ENCODE measurements around the gene GINS3. TPM values are rescaled to one million over a fixed set of nuclear protein-coding genes. Genes with fewer than 3 reads are reported as not detected.

GINS3 gene
- total and polyA plus RNA-seq, 4 donors, result 0.76 to 5.9 (median 1.2) TPM

DNA sequence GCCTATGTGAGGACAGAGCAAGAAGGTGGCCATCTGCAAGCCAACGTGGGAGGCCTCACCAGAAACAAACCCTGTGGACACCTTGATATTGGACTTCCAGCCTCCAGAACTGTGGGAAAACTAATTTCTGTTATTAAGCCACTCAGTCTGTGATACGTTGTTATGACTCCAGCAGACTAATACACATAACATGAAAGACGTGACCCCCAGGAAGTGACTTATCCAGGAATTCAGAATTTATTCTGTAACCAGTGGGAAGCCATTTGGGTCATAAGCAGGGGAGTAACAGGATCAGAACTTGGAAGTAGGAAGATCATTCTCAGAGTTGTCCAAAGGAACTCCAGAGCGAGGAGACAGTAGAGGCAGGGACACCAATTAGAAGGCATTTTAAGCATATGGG is 12.5 kb upstream of the GINS3 start:
- H3K27me3 ChIP-seq (ENCODE audit: control insufficient read depth in 4 of 4, insufficient read depth in 4 of 4, low read length in 3 of 4), result peaks cover 0 to 4% (median 0%) of the 10 kb centered on the region in 4 donors
- no peaks in the 10 kb centered on the region for H3K4me1 ChIP-seq (ENCODE audit: control insufficient read depth in 4 of 4, insufficient read depth in 4 of 4, low read length in 3 of 4)
- WGBS, result 80% methylated on average over 4 of the region's 4 CpGs
- no peaks in the 10 kb centered on the region for H3K9me3 ChIP-seq (ENCODE audit: control insufficient read depth in 4 of 4, low read length in 3 of 4)
- no peaks in the 10 kb centered on the region for H3K36me3 ChIP-seq (ENCODE audit: control insufficient read depth in 4 of 4, insufficient read depth in 3 of 4, low read depth in 1 of 4, low read length in 3 of 4)
- no peak overlapping the region for H3K27ac ChIP-seq (ENCODE audit: low read depth in 1 of 2, low read length in 2 of 2)
- no peak overlapping the region for H3K4me3 ChIP-seq (ENCODE audit: low read depth in 1 of 3, low read length in 3 of 3)
- no peak overlapping the region for H3K9ac ChIP-seq (ENCODE audit: low read depth in 1 of 2, low read length in 2 of 2)
- TF ChIP-seq RAD21 (IDR thresholded peaks at IDR 0.05), result no peak
- no peak for TF ChIP-seq MAX (IDR thresholded peaks at IDR 0.05)
- DNase-seq (ENCODE audit: low spot score), result no peak

DNA sequence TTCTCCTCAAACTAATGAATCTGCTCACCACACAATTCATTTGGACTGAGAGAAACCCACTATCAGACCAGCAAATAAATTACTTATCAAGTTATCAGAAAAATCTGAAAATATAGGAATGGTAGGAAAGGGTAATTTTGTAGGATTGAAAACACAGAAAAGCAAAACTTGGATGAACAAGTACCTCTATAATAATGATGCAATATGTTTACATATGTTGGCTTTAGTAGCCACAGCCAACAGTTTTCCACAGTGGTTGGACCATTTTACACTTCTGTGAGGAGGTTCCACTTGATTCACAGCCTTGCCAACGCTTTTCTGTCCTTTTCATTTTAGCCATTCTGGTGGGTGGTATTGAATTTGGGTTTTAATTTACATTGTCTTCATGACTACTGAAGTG is 10.6 kb upstream of the GINS3 start:
- peaks cover 0 to 4% (median 0%) of the 10 kb centered on the region in 4 donors for H3K27me3 ChIP-seq (ENCODE audit: control insufficient read depth in 4 of 4, insufficient read depth in 4 of 4, low read length in 3 of 4)
- TF ChIP-seq CTCF (IDR thresholded peaks at IDR 0.05; ENCODE audit: low read depth, low read length, missing input control), result no peak
- 75% methylated on average over 1 of the region's 1 CpG for WGBS
- H3K4me3 ChIP-seq (ENCODE audit: low read depth in 1 of 3, low read length in 3 of 3), result no peak overlapping the region
- no peaks in the 10 kb centered on the region for H3K9me3 ChIP-seq (ENCODE audit: control insufficient read depth in 4 of 4, low read length in 3 of 4)
- no peak overlapping the region for H3K9ac ChIP-seq (ENCODE audit: low read depth in 1 of 2, low read length in 2 of 2)
- no peak for DNase-seq (ENCODE audit: low spot score)
- H3K4me1 ChIP-seq (ENCODE audit: control insufficient read depth in 4 of 4, insufficient read depth in 4 of 4, low read length in 3 of 4), result no peaks in the 10 kb centered on the region
- H3K36me3 ChIP-seq (ENCODE audit: control insufficient read depth in 4 of 4, insufficient read depth in 3 of 4, low read depth in 1 of 4, low read length in 3 of 4), result no peaks in the 10 kb centered on the region
- H3K27ac ChIP-seq (ENCODE audit: low read depth in 1 of 2, low read length in 2 of 2), result no peak overlapping the region

DNA sequence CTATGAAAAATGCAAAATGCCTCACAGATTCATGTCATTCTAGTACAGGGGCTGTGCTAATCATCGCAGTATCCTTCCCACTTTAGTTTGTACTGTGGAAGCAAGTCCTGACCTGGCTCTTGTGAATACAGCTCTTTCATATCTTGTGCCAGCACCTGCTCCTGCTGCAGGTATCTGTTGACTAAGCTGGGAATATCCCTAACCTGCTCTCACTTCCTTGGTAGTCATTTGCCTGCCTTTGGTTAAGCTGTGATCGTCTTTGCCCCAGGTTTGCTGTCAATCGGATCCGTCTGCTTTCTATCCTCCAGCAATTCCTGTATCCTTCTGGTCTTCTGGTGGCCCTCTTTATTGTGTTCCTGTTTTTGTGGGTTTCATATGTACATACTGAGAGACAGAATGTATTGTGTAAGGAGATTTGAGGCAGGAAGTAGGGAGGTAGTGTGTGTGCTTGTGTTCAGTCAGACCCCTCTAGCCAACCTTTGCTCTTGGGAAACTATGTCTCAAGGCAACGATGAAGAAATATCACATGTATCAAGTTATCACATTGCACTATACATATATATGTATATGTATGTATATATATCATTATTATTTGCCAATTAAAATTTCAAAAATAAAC is 7.7 kb upstream of the GINS3 start:
- WGBS, result 68% methylated on average over 5 of the region's 5 CpGs
- H3K4me1 ChIP-seq (ENCODE audit: control insufficient read depth in 4 of 4, insufficient read depth in 4 of 4, low read length in 3 of 4), result no peaks in the 10 kb centered on the region

More for the DNA sequence above, 7.7 kb upstream of the GINS3 start:
- Histone ChIP-seq H3K27ac (ENCODE audit: low read depth in 1 of 2, low read length in 2 of 2) (no peak overlapping the region), H3K27me3 (ENCODE audit: control insufficient read depth in 4 of 4, insufficient read depth in 4 of 4, low read length in 3 of 4) (no peaks in the 10 kb centered on the region), H3K36me3 (ENCODE audit: control insufficient read depth in 4 of 4, insufficient read depth in 3 of 4, low read depth in 1 of 4, low read length in 3 of 4) (no peaks in the 10 kb centered on the region), H3K9me3 (ENCODE audit: control insufficient read depth in 4 of 4, low read length in 3 of 4) (no peaks in the 10 kb centered on the region), H3K9ac (ENCODE audit: low read depth in 1 of 2, low read length in 2 of 2) (no peak overlapping the region), H3K4me3 (ENCODE audit: low read depth in 1 of 3, low read length in 3 of 3) (no peak overlapping the region)
- no peak for DNase-seq (ENCODE audit: low spot score)
- no peak for TF ChIP-seq EGR1 (IDR thresholded peaks at IDR 0.05; ENCODE audit: low read depth in 2 of 2)
- no peak for TF ChIP-seq HNF4G (IDR thresholded peaks at IDR 0.05)
- no peak for TF ChIP-seq HNF4A (conservative IDR thresholded peaks at IDR 0.05)
- TF ChIP-seq REST (IDR thresholded peaks at IDR 0.05), result no peak
- TF ChIP-seq CTCF (IDR thresholded peaks at IDR 0.05; ENCODE audit: low read depth, low read length, missing input control), result no peak
- no peak for TF ChIP-seq GABPA (IDR thresholded peaks at IDR 0.05 in 1 of 2, conservative IDR thresholded peaks at IDR 0.05 in 1 of 2)
- TF ChIP-seq FOXA1 (IDR thresholded peaks at IDR 0.05), result no peak
- TF ChIP-seq YY1 (IDR thresholded peaks at IDR 0.05), result no peak
- TF ChIP-seq MAX (IDR thresholded peaks at IDR 0.05), result no peak
- no peak for TF ChIP-seq FOXA2 (IDR thresholded peaks at IDR 0.05)
- TF ChIP-seq SP1 (IDR thresholded peaks at IDR 0.05), result no peak
- TF ChIP-seq, protein P1, sequence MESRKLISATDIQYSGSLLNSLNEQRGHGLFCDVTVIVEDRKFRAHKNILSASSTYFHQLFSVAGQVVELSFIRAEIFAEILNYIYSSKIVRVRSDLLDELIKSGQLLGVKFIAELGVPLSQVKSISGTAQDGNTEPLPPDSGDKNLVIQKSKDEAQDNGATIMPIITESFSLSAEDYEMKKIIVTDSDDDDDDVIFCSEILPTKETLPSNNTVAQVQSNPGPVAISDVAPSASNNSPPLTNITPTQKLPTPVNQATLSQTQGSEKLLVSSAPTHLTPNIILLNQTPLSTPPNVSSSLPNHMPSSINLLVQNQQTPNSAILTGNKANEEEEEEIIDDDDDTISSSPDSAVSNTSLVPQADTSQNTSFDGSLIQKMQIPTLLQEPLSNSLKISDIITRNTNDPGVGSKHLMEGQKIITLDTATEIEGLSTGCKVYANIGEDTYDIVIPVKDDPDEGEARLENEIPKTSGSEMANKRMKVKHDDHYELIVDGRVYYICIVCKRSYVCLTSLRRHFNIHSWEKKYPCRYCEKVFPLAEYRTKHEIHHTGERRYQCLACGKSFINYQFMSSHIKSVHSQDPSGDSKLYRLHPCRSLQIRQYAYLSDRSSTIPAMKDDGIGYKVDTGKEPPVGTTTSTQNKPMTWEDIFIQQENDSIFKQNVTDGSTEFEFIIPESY (IDR thresholded peaks at IDR 0.05), result no peak
- no peak for TF ChIP-seq NR2F2 (IDR thresholded peaks at IDR 0.05)
- no peak for TF ChIP-seq TAF1 (conservative IDR thresholded peaks at IDR 0.05)
- TF ChIP-seq RXRA (IDR thresholded peaks at IDR 0.05), result no peak
- TF ChIP-seq RAD21 (IDR thresholded peaks at IDR 0.05), result no peak
- TF ChIP-seq, protein P2, sequence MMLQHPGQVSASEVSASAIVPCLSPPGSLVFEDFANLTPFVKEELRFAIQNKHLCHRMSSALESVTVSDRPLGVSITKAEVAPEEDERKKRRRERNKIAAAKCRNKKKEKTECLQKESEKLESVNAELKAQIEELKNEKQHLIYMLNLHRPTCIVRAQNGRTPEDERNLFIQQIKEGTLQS (IDR thresholded peaks at IDR 0.05), result no peak
